HEK293 (cell line): ENCODE measurements around the gene CCDC77.
A peak's percentile ranks its signal among the peaks of the same experiment; 100 is the strongest.

Experiments
- EGR2 ChIP-seq: fragments of 450-650 bp; formaldehyde crosslinking; IDR thresholded peaks from 2 replicates; pipeline ENCODE4 v1.5.1; 2016; ENCODE audit warnings: low read depth, missing biosample characterization, missing genetic modification characterization
- HIC1 ChIP-seq: fragments of 450-650 bp; formaldehyde crosslinking; IDR thresholded peaks from 2 replicates; pipeline ENCODE4 v1.5.1; 2016; ENCODE audit warnings: missing biosample characterization, missing genetic modification characterization
- IKZF3 ChIP-seq: fragments of 450-650 bp; IDR thresholded peaks from 2 replicates; pipeline ENCODE4 v1.5.0; 2018; ENCODE audit warnings: missing biosample characterization, mild to moderate bottlenecking, missing genetic modification characterization, moderate library complexity
- OSR2 ChIP-seq: fragments of 450-650 bp; formaldehyde crosslinking; IDR thresholded peaks from 2 replicates; pipeline ENCODE4 v1.5.1; 2016; ENCODE audit warnings: missing biosample characterization, missing genetic modification characterization
- REPIN1 ChIP-seq: fragments of 450-650 bp; formaldehyde crosslinking; IDR thresholded peaks from 2 replicates; pipeline ENCODE4 v1.5.1; 2017; ENCODE audit warnings: missing biosample characterization, missing genetic modification characterization, low read depth
- REST ChIP-seq: fragments of 450-650 bp; formaldehyde crosslinking; IDR thresholded peaks from 2 replicates; pipeline ENCODE4 v1.5.1; 2016; ENCODE audit warnings: missing biosample characterization, missing genetic modification characterization
- SP7 ChIP-seq: fragments of 450-650 bp; formaldehyde crosslinking; IDR thresholded peaks from 2 replicates; pipeline ENCODE4 v1.5.1; 2016; ENCODE audit warnings: missing biosample characterization, missing genetic modification characterization
- ZBTB21 ChIP-seq: fragments of 450-650 bp; formaldehyde crosslinking; IDR thresholded peaks from 2 replicates; pipeline ENCODE4 v1.5.1; 2017; ENCODE audit warnings: missing biosample characterization, missing genetic modification characterization
- ZFP3 ChIP-seq: fragments of 450-650 bp; formaldehyde crosslinking; IDR thresholded peaks from 2 replicates; pipeline ENCODE4 v1.5.1; 2016; ENCODE audit warnings: low read depth, missing biosample characterization, missing genetic modification characterization
- ZFP37 ChIP-seq: fragments of 450-650 bp; formaldehyde crosslinking; IDR thresholded peaks from 2 replicates; pipeline ENCODE4 v1.5.1; 2016; ENCODE audit warnings: missing biosample characterization, missing genetic modification characterization
- ZFP41 ChIP-seq: fragments of 450-650 bp; formaldehyde crosslinking; IDR thresholded peaks from 2 replicates; pipeline ENCODE4 v1.5.1; 2016; ENCODE audit warnings: missing biosample characterization, missing genetic modification characterization, borderline replicate concordance
- ZNF10 ChIP-seq: fragments of 450-650 bp; formaldehyde crosslinking; IDR thresholded peaks from 2 replicates; pipeline ENCODE4 v1.5.1; 2017; ENCODE audit warnings: missing biosample characterization, missing genetic modification characterization
- ZNF146 ChIP-seq: fragments of 450-650 bp; formaldehyde crosslinking; IDR thresholded peaks from 2 replicates; pipeline ENCODE4 v1.5.1; 2016; ENCODE audit warnings: missing biosample characterization, missing genetic modification characterization
- ZNF175 ChIP-seq: fragments of 450-650 bp; formaldehyde crosslinking; IDR thresholded peaks from 2 replicates; pipeline ENCODE4 v1.5.1; 2016; ENCODE audit warnings: missing biosample characterization, missing genetic modification characterization
- ZNF184 ChIP-seq: fragments of 450-650 bp; IDR thresholded peaks from 2 replicates; pipeline ENCODE4 v1.5.1; 2018; ENCODE audit warnings: missing biosample characterization, mild to moderate bottlenecking, missing genetic modification characterization
- ZNF2 ChIP-seq: fragments of 450-650 bp; formaldehyde crosslinking; IDR thresholded peaks from 2 replicates; pipeline ENCODE4 v1.5.1; 2016; ENCODE audit warnings: missing biosample characterization, missing genetic modification characterization
- ZNF221 ChIP-seq: fragments of 450-650 bp; formaldehyde crosslinking; IDR thresholded peaks from 2 replicates; pipeline ENCODE4 v1.5.1; 2017; ENCODE audit warnings: missing biosample characterization, missing genetic modification characterization, borderline replicate concordance
- ZNF280C ChIP-seq: fragments of 450-650 bp; formaldehyde crosslinking; IDR thresholded peaks from 2 replicates; pipeline ENCODE4 v1.5.1; 2016; ENCODE audit warnings: missing biosample characterization, missing genetic modification characterization
- ZNF280D ChIP-seq: fragments of 450-650 bp; formaldehyde crosslinking; IDR thresholded peaks from 2 replicates; pipeline ENCODE4 v1.5.1; 2016; ENCODE audit warnings: missing biosample characterization, missing genetic modification characterization
- ZNF501 ChIP-seq: fragments of 450-650 bp; formaldehyde crosslinking; IDR thresholded peaks from 2 replicates; pipeline ENCODE4 v1.5.1; 2016; ENCODE audit warnings: missing biosample characterization, missing genetic modification characterization
- ZNF510 ChIP-seq: fragments of 450-650 bp; formaldehyde crosslinking; IDR thresholded peaks from 2 replicates; pipeline ENCODE4 v1.5.1; 2018; ENCODE audit warnings: mild to moderate bottlenecking, missing genetic modification characterization, missing biosample characterization; ENCODE audit not compliant: insufficient replicate concordance
- ZNF514 ChIP-seq: fragments of 450-650 bp; formaldehyde crosslinking; IDR thresholded peaks from 2 replicates; pipeline ENCODE4 v1.5.1; 2016; ENCODE audit warnings: missing biosample characterization, missing genetic modification characterization
- ZNF544 ChIP-seq: fragments of 450-650 bp; formaldehyde crosslinking; IDR thresholded peaks from 2 replicates; pipeline ENCODE4 v1.5.0; 2017; ENCODE audit warnings: missing biosample characterization, missing genetic modification characterization
- ZNF548 ChIP-seq: fragments of 450-650 bp; formaldehyde crosslinking; IDR thresholded peaks from 2 replicates; pipeline ENCODE4 v1.5.1; 2016; ENCODE audit warnings: missing biosample characterization, missing genetic modification characterization
- ZNF549 ChIP-seq: fragments of 450-650 bp; IDR thresholded peaks from 2 replicates; pipeline ENCODE4 v1.5.1; 2018; ENCODE audit warnings: missing biosample characterization, missing genetic modification characterization, mild to moderate bottlenecking, inconsistent platforms, moderate library complexity
- ZNF626 ChIP-seq: fragments of 450-650 bp; sonication (Bioruptor Pico); formaldehyde crosslinking; IDR thresholded peaks from 2 replicates; pipeline ENCODE4 v1.5.1; 2018; ENCODE audit warnings: missing biosample characterization, missing genetic modification characterization, inconsistent platforms
- ZNF654 ChIP-seq: fragments of 450-650 bp; formaldehyde crosslinking; IDR thresholded peaks from 2 replicates; pipeline ENCODE4 v1.5.1; 2016; ENCODE audit warnings: low read depth, missing biosample characterization, missing genetic modification characterization
- ZNF701 ChIP-seq: fragments of 450-650 bp; formaldehyde crosslinking; IDR thresholded peaks from 2 replicates; pipeline ENCODE4 v1.5.1; 2016; ENCODE audit warnings: missing biosample characterization, missing genetic modification characterization
- ZNF707 ChIP-seq: fragments of 450-650 bp; formaldehyde crosslinking; IDR thresholded peaks from 2 replicates; pipeline ENCODE4 v1.5.1; 2016; ENCODE audit warnings: missing biosample characterization, missing genetic modification characterization
- ZNF830 ChIP-seq: fragments of 450-650 bp; IDR thresholded peaks from 2 replicates; pipeline ENCODE4 v1.5.0; 2018; ENCODE audit warnings: missing biosample characterization, missing genetic modification characterization, low read depth, mild to moderate bottlenecking, moderate library complexity

Gene CCDC77

GRCh38 chr12:460261-461230 lies 59.1 kb downstream of the CCDC77 start (continued):
- TF ChIP-seq ZNF280C (tag by site-specific recombination) (no peak), EGR2 (tag by site-specific recombination) (peak; percentile 42), ZNF830 (tag by site-specific recombination) (no peak), SP7 (tag by site-specific recombination) (no peak), REPIN1 (tag by site-specific recombination) (no peak), HIC1 (tag by site-specific recombination) (no peak), OSR2 (tag by site-specific recombination) (0 out of 2 replicates have a peak, but pooled peaks have one; percentile 17), ZFP3 (tag by site-specific recombination) (no peak), ZNF514 (tag by site-specific recombination) (no peak), ZNF626 (tag by site-specific recombination) (no peak), ZNF184 (no peak), ZNF549 (tag by site-specific recombination) (no peak), REST (tag by site-specific recombination) (no peak), ZNF654 (tag by site-specific recombination) (no peak), ZNF544 (tag by site-specific recombination) (no peak), ZFP41 (tag by site-specific recombination) (no peak), ZNF221 (tag by site-specific recombination) (no peak), ZNF510 (tag by site-specific recombination) (no peak), ZNF501 (tag by site-specific recombination) (no peak), IKZF3 (tag by site-specific recombination) (peak; percentile 7; the same call in 1 of the 2 replicates), ZBTB21 (tag by site-specific recombination) (no peak), ZNF707 (no peak), ZNF701 (tag by site-specific recombination) (no peak), ZNF175 (tag by site-specific recombination) (no peak), ZNF10 (tag by site-specific recombination) (no peak), ZNF548 (tag by site-specific recombination) (no peak), ZNF2 (tag by site-specific recombination) (no peak), ZFP37 (tag by site-specific recombination) (no peak), ZNF280D (no peak), ZNF146 (tag by site-specific recombination) (no peak)
